Measurements from ENCODE around the gene UTRN. TPM values are rescaled to one million over a fixed set of nuclear protein-coding genes. Genes with fewer than 3 reads are reported as not detected.

Gene UTRN
- total RNA-seq, 4 donors from 2014 or later: 98.6 to 112 (median 102) TPM

DNA sequence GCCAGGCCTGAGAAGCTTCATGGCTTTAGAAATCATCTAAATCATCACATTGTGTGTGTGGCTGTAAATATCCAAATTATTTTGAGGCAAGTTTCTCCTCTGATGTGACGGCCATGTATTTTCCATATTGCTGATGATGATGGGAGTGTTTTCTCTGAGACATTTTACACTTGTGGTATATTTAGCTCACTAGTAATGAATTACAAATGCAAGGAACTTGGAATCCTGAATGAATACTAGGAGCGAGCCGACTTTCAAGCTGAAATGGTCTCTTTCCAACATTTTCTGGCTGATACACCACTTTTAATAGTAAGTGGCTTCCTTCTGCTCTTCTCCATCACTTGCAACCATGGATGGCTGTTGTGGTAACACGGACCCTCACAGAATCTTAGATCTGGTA, 41.3 kb downstream of the UTRN start:
- H3K4me3 ChIP-seq: no peak overlapping the region
- no peaks in the 10 kb centered on the region for H3K36me3 ChIP-seq
- no peak for DNase-seq (ENCODE audit: extremely low spot score)
- no peaks in the 10 kb centered on the region for H3K9me3 ChIP-seq
- 72% methylated on average over 4 of the region's 4 CpGs for WGBS
- no peaks in the 10 kb centered on the region for H3K27me3 ChIP-seq
- intact Hi-C loops (cut with DNase I): no loop called here
- peak overlapping the region in 2 of 4 donors; percentile 28 for H3K27ac ChIP-seq (replicated peaks in 1 of 4)
- TF ChIP-seq EP300 (IDR thresholded peaks at IDR 0.05) (no peak), POLR2AphosphoS5 (IDR thresholded peaks at IDR 0.05) (no peak), POLR2A (IDR thresholded peaks at IDR 0.05; ENCODE audit: low read depth) (no peak)
- TF ChIP-seq, protein P1, sequence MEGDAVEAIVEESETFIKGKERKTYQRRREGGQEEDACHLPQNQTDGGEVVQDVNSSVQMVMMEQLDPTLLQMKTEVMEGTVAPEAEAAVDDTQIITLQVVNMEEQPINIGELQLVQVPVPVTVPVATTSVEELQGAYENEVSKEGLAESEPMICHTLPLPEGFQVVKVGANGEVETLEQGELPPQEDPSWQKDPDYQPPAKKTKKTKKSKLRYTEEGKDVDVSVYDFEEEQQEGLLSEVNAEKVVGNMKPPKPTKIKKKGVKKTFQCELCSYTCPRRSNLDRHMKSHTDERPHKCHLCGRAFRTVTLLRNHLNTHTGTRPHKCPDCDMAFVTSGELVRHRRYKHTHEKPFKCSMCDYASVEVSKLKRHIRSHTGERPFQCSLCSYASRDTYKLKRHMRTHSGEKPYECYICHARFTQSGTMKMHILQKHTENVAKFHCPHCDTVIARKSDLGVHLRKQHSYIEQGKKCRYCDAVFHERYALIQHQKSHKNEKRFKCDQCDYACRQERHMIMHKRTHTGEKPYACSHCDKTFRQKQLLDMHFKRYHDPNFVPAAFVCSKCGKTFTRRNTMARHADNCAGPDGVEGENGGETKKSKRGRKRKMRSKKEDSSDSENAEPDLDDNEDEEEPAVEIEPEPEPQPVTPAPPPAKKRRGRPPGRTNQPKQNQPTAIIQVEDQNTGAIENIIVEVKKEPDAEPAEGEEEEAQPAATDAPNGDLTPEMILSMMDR (IDR thresholded peaks at IDR 0.05): no peak
- H3K4me1 ChIP-seq: peaks cover 31 to 37% (median 33%) of the 10 kb centered on the region in 4 donors

DNA sequence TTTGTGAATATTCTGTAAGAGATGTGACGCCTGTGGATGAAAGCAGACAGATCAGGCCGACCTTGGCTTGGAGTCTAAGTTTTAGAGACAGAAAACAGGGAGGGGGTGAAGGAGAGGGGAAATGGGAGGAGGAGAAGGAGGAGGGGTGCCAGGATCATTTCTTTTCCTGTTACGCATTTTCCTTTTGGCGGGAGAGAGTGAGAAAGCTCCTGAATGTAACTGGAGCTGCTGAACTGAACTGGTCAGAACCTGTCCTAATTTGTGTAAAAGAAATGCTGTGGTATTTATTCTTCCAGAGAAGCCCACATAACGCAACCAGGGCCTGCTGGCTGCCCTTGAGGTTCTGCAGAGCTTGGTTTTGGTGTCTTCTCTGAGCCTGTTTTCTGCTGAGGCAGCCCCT, 41.9 kb downstream of the UTRN start:
- Histone ChIP-seq H3K36me3 (no peaks in the 10 kb centered on the region), H3K27ac (replicated peaks in 1 of 4) (peak overlapping the region; percentile 25 to 46 (median 30)), H3K4me3 (no peak overlapping the region), H3K4me1 (peaks cover 31 to 39% (median 37%) of the 10 kb centered on the region in 4 donors), H3K9me3 (no peaks in the 10 kb centered on the region), H3K27me3 (no peaks in the 10 kb centered on the region)
- TF ChIP-seq POLR2AphosphoS5 (IDR thresholded peaks at IDR 0.05) (no peak), EP300 (IDR thresholded peaks at IDR 0.05) (no peak), POLR2A (IDR thresholded peaks at IDR 0.05; ENCODE audit: low read depth) (no peak)
- TF ChIP-seq, protein P1 (IDR thresholded peaks at IDR 0.05): no peak
- intact Hi-C loops (cut with DNase I): no loop called here
- DNase-seq (ENCODE audit: extremely low spot score): no peak
- WGBS: 63% methylated on average over 5 of the region's 5 CpGs

DNA sequence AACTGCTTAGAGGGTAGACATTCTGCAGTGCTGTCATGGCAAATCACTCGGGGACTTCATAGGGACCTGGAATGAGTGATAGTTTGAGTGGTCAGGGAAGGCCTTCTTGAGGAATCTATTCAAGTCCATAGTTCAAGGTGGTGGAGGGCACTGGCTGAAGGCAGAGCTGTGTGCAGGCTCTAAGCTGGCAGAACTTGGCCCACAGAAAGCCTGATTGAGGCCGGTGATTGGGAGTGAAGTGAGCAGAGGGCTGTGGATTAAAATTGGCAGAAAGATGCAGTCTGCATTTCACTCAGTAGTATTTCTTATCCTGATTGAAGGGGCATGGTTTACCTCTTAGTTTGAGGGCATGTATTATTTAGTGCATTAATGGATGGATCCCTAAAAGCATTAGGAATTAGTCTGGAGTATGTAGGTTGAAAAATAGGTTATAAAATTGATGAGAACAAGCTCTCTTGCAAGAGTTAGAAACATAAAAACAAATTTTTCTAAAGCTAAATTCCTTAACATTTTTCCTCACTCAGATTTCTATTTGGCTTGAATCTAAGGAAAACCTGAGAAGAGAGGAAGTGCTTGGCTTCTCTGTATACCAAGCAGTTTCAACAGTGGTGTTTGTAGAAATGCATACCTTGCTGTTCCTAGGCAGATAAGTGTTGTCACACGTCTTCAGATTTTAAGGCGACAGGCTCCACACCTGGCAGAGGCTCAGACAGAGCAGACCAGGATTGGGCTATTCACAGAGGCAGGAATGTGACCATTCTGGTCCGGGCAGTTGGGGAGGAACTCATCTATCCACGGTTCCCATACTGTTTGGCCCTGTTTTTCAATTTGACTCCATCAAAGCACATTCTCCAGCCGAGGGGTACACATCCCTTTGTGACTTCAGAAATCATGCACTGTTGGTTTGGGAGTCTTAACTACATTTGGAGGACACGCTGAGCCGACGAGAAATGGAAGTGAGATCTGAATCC, 45.2 kb downstream of the UTRN start:
- no peak overlapping the region for H3K27ac ChIP-seq (replicated peaks in 1 of 4)
- 81% methylated on average over 10 of the region's 10 CpGs for WGBS
- DNase-seq (ENCODE audit: extremely low spot score): peak; percentile 80

DNA sequence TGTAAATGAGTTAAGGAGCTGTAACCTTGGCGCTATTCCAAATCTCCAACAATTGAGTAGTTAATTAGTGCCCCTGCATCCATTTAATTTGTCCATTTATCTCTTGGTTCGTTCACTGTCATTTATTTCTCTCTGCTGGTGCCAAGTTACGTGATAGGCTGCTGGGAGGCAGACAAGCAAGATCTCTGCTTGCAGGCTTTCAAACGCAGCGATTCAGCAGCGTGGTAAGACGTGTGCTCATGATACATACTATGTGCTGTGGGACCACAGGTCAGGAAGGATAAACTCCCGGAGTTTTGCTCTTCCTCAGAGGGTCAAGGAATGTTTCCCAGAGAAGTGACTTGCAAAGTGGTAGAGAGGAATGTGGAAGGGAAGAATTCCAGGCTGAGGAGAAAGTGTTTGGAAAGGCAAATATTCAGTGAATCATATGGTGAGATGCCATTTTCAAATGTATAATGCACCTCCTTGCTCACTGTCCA, 46.4 kb downstream of the UTRN start:
- DNase-seq (ENCODE audit: extremely low spot score): peak; percentile 62
- H3K4me3 ChIP-seq: no peak overlapping the region
- no peaks in the 10 kb centered on the region for H3K36me3 ChIP-seq
- 89% methylated on average over 8 of the region's 8 CpGs for WGBS
- no peak overlapping the region for H3K27ac ChIP-seq (replicated peaks in 1 of 4)
- H3K4me1 ChIP-seq: peaks cover 49 to 54% (median 51%) of the 10 kb centered on the region in 4 donors
- H3K9me3 ChIP-seq: no peaks in the 10 kb centered on the region
- no peaks in the 10 kb centered on the region for H3K27me3 ChIP-seq
- intact Hi-C loops (cut with DNase I): no loop called here
- TF ChIP-seq, protein P1 (IDR thresholded peaks at IDR 0.05): no peak
- no peak for TF ChIP-seq POLR2A (IDR thresholded peaks at IDR 0.05; ENCODE audit: low read depth)
- TF ChIP-seq POLR2AphosphoS5 (IDR thresholded peaks at IDR 0.05): no peak
- TF ChIP-seq EP300 (IDR thresholded peaks at IDR 0.05): no peak

More for the DNA sequence above, 45.2 kb downstream of the UTRN start:
- no peaks in the 10 kb centered on the region for H3K36me3 ChIP-seq
- TF ChIP-seq, protein P1 (IDR thresholded peaks at IDR 0.05): no peak
- TF ChIP-seq POLR2A (IDR thresholded peaks at IDR 0.05; ENCODE audit: low read depth) (no peak), EP300 (IDR thresholded peaks at IDR 0.05) (no peak), POLR2AphosphoS5 (IDR thresholded peaks at IDR 0.05) (no peak)
- H3K4me3 ChIP-seq: no peak overlapping the region
- intact Hi-C loops (cut with DNase I): no loop called here
- no peaks in the 10 kb centered on the region for H3K9me3 ChIP-seq
- H3K4me1 ChIP-seq: peaks cover 46 to 49% (median 47%) of the 10 kb centered on the region in 4 donors
- no peaks in the 10 kb centered on the region for H3K27me3 ChIP-seq

Data from esophagus muscularis mucosa (tissue), 4 donors.